Esophagus mucosa (tissue), 1 donor: Measurements from ENCODE around the gene DDI1. TPM values are rescaled to one million over a fixed set of nuclear protein-coding genes. Genes with fewer than 3 reads are reported as not detected.

ENCODE experiments used
- ATAC-seq: fragments of 200-7000 bp; cut with Tn5 transposase; one replicate; pipeline ENCODE4 v1.9.1; 2020
- total RNA-seq: library from RNA; stranded (reverse); gene quantifications from one replicate; pipeline ENCODE4 v1.2.4, GENCODE V29; 2023
- donor health status: DM: yes; HTN: yes; CAD: no.

The DDI1 gene
- not detected for total RNA-seq

- no peak for ATAC-seq
Measured at GRCh38 chr11:104036588-104036987, at the start of gene DDI1. DDI1 (plus strand) TSS chr11:104036640; CDS start chr11:104036823, 183 bp downstream.

DNA sequence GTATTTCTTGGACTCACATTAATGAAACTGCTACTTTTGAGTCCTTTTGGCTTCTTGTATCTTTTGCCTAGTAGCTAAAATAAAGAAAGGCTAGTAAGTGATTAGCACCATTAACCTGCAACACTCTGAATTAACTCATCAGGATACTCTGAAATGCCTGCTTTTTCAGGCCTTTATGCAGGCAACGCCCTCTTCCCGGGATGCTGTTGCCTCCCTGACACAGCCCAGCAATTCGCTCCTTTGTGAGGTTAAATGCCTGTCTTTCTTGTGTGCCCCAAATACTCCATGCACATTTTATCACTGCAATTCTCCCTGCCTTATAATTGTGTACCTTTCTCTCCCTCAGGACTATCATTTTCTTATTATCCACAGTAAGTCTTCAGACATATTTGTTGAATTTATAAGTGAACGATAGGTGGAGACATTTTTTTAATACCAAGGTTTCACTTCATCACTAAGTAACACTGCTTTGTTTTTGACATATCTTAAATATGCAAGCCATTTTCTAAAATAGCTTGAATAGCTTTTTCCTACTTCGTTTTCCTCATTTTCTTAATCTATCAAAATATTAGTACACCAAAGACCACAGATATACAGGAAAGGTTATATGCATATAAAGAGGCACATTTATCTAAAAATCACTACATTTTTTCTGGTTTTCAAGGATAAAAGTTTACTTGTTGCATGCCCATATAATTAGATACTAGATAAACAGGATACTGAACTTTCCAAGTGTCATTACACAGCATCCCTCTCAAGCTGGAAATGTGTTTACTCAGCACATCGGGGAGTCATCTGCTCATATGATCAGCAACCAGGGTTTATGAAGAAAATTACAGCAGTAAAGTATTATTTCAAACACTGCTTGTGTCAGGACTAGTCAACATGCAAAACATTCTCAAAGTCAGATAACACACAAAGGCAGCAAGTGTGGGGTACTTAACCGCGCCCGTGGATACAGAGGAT, 48.5 kb upstream of the DDI1 start:
- no peak for ATAC-seq

DNA sequence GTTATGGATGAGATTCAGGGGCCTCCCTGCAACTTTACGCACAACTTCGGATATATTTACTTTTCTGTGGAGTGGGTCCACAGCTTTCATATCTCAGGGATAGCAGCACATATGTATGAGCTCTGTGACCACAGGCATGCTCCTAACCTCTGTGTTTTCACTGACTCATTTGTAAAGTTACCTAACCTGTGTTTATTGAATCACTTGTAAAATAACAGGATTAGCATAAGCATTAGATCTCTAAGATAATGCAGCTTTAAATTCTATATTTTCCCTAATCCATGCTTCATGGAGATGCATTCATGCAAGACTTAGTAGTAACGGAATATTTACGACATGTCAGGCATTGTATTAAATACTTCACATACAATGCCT, 47.9 kb upstream of the DDI1 start:
- peak; percentile 93 for ATAC-seq

DNA sequence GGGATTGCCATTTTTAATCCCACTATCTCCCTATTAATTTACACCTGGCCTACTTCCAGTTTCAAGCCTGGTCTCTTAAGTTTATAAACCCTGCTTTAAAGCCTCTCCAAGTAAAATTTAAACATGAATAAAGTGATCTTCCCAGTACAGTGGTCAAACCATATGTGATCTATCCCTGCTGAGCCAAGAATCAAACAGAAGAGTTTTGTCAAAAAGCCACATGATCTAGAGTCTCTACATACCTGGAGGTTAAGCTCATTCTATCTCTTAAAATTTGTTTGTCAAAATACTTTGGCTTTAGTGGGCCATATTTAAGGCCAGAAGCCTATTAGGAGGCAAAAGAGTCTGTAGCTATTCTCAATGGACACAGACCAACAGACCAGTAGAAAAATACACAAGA, 42.9 kb upstream of the DDI1 start:
- no peak for ATAC-seq

GRCh38 chr11:103994094-103994493, 42.3 kb upstream of the DDI1 start:
- no peak for ATAC-seq

DNA sequence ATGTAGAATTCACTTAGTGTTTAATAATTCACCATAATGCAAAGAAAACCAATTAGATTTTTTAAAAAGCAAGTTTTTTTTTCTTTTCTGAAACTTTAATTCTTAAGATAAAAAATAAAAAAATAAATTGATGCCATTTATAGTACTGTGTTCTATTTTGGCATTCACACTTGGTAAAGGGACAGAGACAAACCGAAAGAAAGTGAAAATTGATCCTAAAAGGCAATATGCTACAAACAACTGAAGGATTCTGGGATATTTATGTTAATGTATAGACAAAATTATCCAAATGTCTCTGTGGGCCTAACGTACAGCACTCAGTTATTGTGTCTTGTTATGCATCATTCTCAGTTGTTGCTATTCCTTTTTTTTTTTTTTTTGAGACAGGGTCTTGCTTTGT, 41.9 kb upstream of the DDI1 start:
- ATAC-seq: no peak

DNA sequence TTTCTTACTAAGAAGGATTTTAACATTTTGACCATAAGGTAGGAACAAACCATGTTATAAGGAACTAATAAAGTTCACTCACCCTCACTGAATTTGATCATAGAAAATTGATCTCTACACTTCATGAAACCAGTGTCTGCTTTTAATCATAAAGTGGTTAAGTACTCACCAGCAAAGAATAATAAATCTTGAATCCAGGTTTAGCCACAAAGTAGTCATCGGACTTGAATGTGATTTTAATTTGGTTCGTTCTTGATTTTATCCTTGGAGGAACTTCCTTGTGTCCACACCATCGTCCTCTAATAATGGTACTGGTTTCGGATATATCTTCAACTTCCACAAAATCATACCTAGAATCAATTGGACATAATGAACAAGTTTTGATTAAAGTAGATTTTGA, 40.5 kb upstream of the DDI1 start:
- ATAC-seq: no peak

DNA sequence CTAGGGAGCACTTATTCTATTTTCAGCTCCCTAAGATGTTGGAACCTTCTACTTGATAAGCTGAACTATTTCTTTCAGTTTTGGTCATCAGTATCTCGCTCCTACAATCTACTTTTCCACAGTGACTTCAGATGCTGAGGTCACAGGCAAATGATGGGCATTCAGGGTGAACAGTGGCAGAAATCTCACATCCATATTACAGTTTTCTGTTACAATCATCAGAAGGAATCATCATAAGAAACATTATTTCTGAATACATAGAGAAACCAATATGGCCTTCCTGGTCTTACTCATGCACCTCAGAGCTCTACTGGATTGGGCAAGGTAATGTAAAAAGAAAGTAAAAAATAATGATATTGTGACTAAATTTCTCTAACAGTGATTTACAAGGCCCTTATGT, 39.4 kb upstream of the DDI1 start:
- ATAC-seq: no peak

GRCh38 chr11:103998826-103999508, 37.5 kb upstream of the DDI1 start:
- no peak for ATAC-seq

GRCh38 chr11:104000798-104001197, 35.6 kb upstream of the DDI1 start:
- ATAC-seq: no peak

- no peak for ATAC-seq
Measured at GRCh38 chr11:104001561-104002056, 34.8 kb upstream of the DDI1 start.

DNA sequence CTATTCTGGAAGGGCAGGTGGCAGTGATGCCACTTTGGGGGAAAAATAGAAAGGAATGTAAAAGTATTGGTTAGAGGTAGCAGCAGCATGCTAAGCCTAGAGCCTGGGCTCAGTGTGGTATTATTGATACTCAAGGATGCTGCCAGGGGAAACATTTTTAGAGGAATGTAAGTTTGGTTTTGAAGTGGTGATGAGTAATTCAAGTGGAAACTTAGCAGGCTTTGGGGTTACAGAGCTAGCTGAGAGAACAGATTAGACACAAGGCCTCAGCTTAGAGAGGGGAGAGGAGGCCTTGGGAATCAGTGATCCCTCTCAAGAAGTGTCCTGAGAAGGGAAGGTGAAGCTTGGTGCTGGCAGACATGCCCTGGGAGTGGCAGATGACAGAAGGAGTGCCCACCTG, 32.9 kb upstream of the DDI1 start:
- ATAC-seq: no peak

GRCh38 chr11:104005234-104005855, 31.1 kb upstream of the DDI1 start:
- peak; percentile 91 for ATAC-seq

DNA sequence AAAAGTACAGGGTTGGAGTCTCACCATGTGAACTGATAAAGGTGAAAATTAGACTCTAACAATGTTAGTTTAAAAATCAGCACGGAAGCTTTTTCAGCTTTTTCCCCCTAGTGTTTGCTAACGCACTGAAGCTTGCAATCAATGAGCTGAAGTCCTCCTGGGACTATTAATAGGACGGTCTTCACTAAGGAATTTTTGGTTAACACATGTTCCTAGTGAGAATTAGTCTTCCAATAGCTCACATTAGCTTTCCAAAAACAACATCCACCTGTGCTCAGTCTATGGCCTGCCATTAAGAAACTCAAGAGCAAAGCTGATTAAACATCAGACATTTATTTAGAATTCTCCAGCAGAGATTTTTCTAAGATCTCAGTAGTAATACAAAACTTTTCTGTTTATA, 26.7 kb upstream of the DDI1 start:
- ATAC-seq: no peak

GRCh38 chr11:104011044-104011443, 25.4 kb upstream of the DDI1 start:
- ATAC-seq: no peak

DNA sequence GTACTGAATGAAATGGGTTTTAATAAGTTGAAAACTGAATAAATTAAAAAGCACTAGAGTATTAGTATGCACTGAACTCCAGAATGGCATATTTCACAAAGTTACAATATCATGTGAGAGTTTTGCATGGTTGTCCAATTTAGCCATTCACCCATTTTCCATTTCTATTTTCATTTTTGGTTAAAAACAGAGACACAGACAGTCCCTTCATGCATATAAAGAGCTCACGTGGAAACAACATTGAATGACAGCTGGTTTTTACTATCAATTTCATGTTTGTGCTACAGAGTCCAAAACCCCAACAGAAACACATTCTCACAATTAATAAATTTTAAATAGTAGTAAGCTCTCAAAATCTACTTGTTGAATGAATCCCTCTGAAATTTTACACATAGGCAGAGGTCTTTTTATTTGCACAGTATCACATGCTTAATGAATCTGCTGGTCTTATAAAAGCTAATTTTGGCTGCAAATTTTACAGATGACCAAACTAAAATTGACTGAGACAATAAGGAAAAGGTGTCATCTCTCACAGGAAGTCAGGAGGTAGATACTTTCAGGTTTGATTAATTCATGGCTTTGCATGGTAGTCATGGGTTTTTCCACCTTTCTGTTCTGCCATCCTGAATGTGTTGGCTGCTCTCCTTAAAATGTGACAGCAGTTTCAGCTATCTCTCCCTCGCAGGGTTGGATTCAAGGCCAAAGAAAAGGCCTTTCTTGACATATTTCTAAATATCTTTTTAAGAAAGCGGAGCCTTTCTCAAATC, 20.6 kb upstream of the DDI1 start:
- ATAC-seq: no peak

DNA sequence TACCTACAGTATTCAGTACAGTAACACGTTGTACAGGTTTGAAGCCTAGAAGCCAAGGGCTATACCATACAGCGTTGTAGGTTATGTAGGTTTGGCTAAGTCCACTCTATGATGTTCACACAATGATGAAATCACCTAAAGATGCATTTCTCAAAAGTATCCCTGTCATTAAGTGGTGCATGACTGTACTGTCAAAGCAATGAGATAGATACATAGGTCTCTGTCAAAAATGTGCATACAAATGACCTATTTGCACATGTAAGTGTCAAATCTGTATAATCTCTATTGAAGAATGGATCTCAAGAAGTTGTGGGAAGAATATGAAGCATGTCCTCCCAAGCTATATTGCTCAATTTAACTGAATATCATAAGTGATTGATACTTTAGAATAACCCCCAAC, 11.9 kb upstream of the DDI1 start:
- ATAC-seq: no peak

DNA sequence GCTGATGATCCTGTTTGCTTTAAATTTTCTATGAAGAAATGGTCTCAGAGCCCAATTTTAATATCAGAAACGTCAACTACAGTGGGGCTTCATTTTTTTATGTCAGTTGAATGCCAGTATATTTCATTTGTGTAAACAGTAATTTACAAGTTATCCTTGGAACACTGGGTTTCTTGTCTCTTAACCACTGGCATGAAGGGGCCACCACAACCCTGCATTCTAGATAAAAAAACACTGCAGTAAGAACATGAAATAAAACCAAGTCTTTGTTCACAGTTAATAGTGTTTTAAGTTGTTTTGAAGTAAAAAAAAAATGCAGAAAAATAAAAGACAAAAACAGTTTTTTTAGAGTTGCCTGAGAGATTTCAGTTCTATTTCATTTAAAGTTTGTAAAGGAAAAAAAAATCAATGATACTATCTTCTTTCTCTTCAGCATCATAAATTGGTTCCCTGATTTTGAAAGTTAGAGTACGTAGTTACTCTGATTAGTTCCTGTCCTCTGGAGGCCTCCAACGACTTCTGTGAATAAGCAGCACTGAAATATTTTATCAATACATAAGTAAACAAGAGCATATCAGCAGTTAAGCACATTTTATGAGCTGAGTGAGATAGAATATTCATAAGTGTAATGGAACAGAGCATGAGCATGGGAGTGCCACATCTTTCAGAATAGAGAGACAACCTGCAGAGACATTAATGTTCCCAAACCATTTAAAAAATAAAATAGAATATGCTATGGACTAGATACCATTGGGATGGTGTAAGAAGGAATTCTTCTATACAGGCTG, 7.8 kb upstream of the DDI1 start:
- no peak for ATAC-seq

DNA sequence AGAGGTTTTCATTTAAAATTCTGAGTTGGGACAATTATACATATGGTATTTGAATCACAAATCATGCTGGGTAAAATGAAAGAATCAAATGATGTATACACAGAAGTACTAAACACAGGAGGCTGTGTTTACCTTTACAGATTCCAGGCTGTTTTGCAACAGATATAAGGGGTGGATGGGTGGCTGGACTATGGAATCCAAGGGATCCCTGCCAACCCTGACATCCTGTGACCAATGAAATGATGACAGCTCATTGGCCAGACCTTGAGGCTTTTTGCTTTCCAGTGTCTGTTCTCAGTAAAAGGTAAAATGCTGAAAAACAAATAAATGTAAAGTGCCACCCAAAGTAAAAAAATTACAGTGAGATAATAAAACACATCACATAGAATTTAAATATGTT, 3.3 kb upstream of the DDI1 start:
- no peak for ATAC-seq

DNA sequence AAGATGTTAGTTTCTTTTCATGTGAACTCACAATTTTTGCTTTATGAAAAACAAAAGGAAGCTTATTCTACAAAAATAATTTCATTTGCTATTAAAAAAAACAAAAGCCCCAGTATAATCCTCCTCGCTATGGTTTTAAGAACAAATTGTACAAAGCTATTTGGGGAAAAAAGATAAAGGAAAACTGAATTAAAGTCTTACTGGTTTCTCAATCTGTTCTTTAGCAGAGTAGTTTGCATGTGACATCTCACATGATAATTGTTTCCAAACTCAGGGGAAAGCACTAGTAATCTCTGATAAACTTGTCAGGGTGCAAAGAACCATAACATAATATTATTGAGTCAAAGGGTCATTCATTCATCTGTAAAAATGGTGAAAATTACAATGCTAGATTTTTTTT, 2.9 kb upstream of the DDI1 start:
- ATAC-seq: no peak

DNA sequence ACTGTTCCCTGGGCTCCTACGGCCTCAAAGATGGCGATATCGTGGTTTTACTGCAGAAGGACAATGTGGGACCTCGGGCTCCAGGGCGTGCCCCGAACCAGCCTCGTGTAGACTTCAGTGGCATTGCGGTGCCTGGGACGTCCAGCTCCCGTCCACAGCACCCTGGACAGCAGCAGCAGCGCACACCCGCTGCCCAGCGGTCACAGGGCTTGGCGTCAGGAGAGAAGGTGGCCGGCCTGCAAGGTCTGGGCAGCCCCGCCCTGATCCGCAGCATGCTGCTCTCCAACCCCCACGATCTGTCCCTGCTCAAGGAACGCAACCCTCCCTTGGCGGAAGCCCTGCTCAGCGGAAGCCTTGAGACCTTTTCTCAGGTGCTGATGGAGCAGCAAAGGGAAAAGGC, 555 bp downstream of the DDI1 start:
- ATAC-seq: no peak

DNA sequence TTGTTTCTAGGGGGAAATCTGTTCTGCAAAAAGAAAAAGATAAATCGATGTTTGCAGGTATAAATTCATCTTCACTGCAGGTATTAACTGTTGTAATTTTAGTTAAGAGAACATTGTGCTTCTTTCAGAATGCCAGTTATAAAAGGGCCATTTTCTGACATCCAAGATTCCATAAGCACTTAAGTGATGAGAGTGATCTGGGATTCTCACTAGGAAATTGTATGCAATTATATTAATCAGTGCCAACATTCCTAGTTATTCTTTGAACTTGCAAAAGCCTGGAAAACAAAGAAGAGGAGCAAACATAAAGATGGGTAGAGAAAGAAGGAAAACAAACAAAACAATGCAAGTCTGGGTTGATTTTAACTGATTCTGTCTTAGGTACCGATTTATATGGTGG, 5.4 kb downstream of the DDI1 start:
- ATAC-seq: no peak
